ENCODE measurements around the gene SH3BP5L. TPM values are rescaled to one million over a fixed set of nuclear protein-coding genes. Genes with fewer than 3 reads are reported as not detected.
"Not testable (repeated sequence)": the region's sequence is repeated elsewhere in the genome, so short reads cannot be mapped to it uniquely, and the experiment has no call there.

Gene SH3BP5L
- total and polyA plus RNA-seq, 4 donors, result 16.4 to 25.5 (median 17.5) TPM

GRCh38 chr1:248800459-248800858 is 25.3 kb downstream of the SH3BP5L start:
- H3K27ac ChIP-seq (ENCODE audit: low read depth in 1 of 2, low read length in 1 of 2), result no peak overlapping the region
- no peaks in the 10 kb centered on the region for H3K4me1 ChIP-seq (ENCODE audit: control insufficient read depth in 5 of 5, insufficient read depth in 5 of 5, low read length in 5 of 5)
- WGBS, 2 donors, result 76 to 83% methylated on average over 3 of the region's 3 CpGs
- H3K9me3 ChIP-seq (ENCODE audit: control insufficient read depth in 4 of 4, insufficient read depth in 3 of 4, low read length in 3 of 4), result peaks cover 0 to 2% (median under 1%) of the 10 kb centered on the region in 4 donors
- H3K27me3 ChIP-seq (ENCODE audit: control insufficient read depth in 3 of 3, insufficient read depth in 3 of 3, low read length in 2 of 3), result no peaks in the 10 kb centered on the region
- no peak for TF ChIP-seq CTCF (IDR thresholded peaks at IDR 0.05; ENCODE audit: control extremely low read depth, extremely low read depth)
- DNase-seq, result no peak
- H3K4me3 ChIP-seq, result no peak overlapping the region
- ATAC-seq (ENCODE audit: insufficient read depth, low FRiP score), result no peak
- H3K36me3 ChIP-seq (ENCODE audit: control insufficient read depth in 4 of 4, insufficient read depth in 4 of 4, low read length in 4 of 4), result no peaks in the 10 kb centered on the region
- no peak overlapping the region for H3K9ac ChIP-seq (ENCODE audit: insufficient read depth in 1 of 2, low read length in 2 of 2)

- no peak for TF ChIP-seq CTCF (IDR thresholded peaks at IDR 0.05; ENCODE audit: control extremely low read depth, extremely low read depth)
- Histone ChIP-seq H3K4me1 (ENCODE audit: control insufficient read depth in 5 of 5, insufficient read depth in 5 of 5, low read length in 5 of 5) (no peaks in the 10 kb centered on the region), H3K9me3 (ENCODE audit: control insufficient read depth in 4 of 4, insufficient read depth in 3 of 4, low read length in 3 of 4) (peaks cover 0 to 7% (median 2%) of the 10 kb centered on the region in 4 donors), H3K9ac (ENCODE audit: insufficient read depth in 1 of 2, low read length in 2 of 2) (no peak overlapping the region), H3K4me3 (no peak overlapping the region), H3K27me3 (ENCODE audit: control insufficient read depth in 3 of 3, insufficient read depth in 3 of 3, low read length in 2 of 3) (no peaks in the 10 kb centered on the region), H3K36me3 (ENCODE audit: control insufficient read depth in 4 of 4, insufficient read depth in 4 of 4, low read length in 4 of 4) (no peaks in the 10 kb centered on the region), H3K27ac (ENCODE audit: low read depth in 1 of 2, low read length in 1 of 2) (no peak overlapping the region)
- no peak for DNase-seq
- 79 to 88% methylated on average over 3 of the region's 3 CpGs for WGBS, 2 donors
- no peak for ATAC-seq (ENCODE audit: insufficient read depth, low FRiP score)
These were observed 26.9 kb downstream of the SH3BP5L start for GRCh38 chr1:248798791-248799190.

GRCh38 chr1:248794663-248795062 is 31.1 kb downstream of the SH3BP5L start:
- not testable (repeated sequence) for H3K36me3 ChIP-seq (ENCODE audit: control insufficient read depth in 4 of 4, insufficient read depth in 4 of 4, low read length in 4 of 4); DNase-seq; H3K9ac ChIP-seq (ENCODE audit: insufficient read depth in 1 of 2, low read length in 2 of 2); H3K27me3 ChIP-seq (ENCODE audit: control insufficient read depth in 3 of 3, insufficient read depth in 3 of 3, low read length in 2 of 3); H3K27ac ChIP-seq (ENCODE audit: low read depth in 1 of 2, low read length in 1 of 2); ATAC-seq (ENCODE audit: insufficient read depth, low FRiP score); H3K9me3 ChIP-seq (ENCODE audit: control insufficient read depth in 4 of 4, insufficient read depth in 3 of 4, low read length in 3 of 4); H3K4me3 ChIP-seq; H3K4me1 ChIP-seq (ENCODE audit: control insufficient read depth in 5 of 5, insufficient read depth in 5 of 5, low read length in 5 of 5)
- WGBS, 2 donors, result 85 to 92% methylated on average over 5 of the region's 5 CpGs

- TF ChIP-seq CTCF (IDR thresholded peaks at IDR 0.05; ENCODE audit: control extremely low read depth, extremely low read depth), result no peak
- no peaks in the 10 kb centered on the region for H3K4me1 ChIP-seq (ENCODE audit: control insufficient read depth in 5 of 5, insufficient read depth in 5 of 5, low read length in 5 of 5)
- H3K36me3 ChIP-seq (ENCODE audit: control insufficient read depth in 4 of 4, insufficient read depth in 4 of 4, low read length in 4 of 4), result no peaks in the 10 kb centered on the region
- peaks cover 0 to 9% (median 4%) of the 10 kb centered on the region in 4 donors for H3K9me3 ChIP-seq (ENCODE audit: control insufficient read depth in 4 of 4, insufficient read depth in 3 of 4, low read length in 3 of 4)
- H3K27me3 ChIP-seq (ENCODE audit: control insufficient read depth in 3 of 3, insufficient read depth in 3 of 3, low read length in 2 of 3), result no peaks in the 10 kb centered on the region
- ATAC-seq (ENCODE audit: insufficient read depth, low FRiP score) (no peak), DNase-seq (no peak)
- no peak overlapping the region for H3K27ac ChIP-seq (ENCODE audit: low read depth in 1 of 2, low read length in 1 of 2)
- H3K9ac ChIP-seq (ENCODE audit: insufficient read depth in 1 of 2, low read length in 2 of 2), result no peak overlapping the region
- H3K4me3 ChIP-seq, result no peak overlapping the region
These were observed 32.1 kb downstream of the SH3BP5L start for GRCh38 chr1:248793592-248793991.

Data from lung (tissue), 12 donors.